Inflammatory macrophage treated with lipopolysaccharide for 4 hours (primary cell): ENCODE measurements around the gene BORCS8.
"Not testable (repeated sequence)": the region's sequence is repeated elsewhere in the genome, so short reads cannot be mapped to it uniquely, and the experiment has no call there.

Source experiments
- DNase-seq: peaks from one replicate; pipeline ENCODE4 v3.0.0-alpha.2; 2020

Gene BORCS8

DNA sequence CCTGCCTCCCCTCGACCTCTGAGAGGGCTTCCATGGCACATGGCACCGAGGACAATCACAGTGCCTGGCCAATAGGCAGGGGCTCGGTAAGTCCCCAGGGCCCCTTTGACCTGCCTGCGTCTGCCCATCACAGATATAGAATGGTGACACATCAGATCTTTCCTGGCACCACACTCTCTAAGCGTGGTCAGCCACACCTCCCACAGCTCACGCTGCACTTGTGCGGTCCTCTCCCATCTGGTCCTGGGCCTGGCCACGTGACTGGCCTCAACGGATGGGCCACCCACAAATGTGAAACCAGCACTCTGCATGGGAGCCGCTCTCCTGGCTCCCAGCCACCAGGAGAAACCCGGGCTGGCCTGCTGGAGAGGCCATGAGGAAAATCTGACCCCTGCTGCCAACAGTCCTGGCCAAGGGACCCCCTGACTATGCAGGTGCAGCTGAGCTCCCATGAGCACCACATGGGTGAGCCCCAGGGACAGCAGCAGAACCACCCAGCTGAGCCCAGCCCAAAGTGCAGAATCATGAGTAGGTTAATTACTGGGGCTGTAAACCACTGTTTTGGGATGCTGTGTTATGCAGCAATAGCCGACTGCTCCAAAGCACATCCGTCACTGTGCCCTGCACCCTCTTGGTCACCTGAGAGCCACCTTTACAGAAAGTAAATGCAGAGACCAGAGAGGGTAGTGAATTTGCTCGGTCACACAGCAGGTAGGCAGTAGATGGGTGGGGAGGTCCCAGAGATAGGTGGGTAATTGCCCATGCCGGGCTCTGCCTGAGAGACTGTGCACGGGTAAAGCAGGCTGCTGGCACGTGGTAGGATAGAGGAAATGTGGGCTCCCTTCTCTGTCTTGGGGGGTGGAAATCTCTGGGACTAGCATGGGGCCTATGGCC is 12.2 kb downstream of the BORCS8 start:
- DNase-seq, result no peak

DNA sequence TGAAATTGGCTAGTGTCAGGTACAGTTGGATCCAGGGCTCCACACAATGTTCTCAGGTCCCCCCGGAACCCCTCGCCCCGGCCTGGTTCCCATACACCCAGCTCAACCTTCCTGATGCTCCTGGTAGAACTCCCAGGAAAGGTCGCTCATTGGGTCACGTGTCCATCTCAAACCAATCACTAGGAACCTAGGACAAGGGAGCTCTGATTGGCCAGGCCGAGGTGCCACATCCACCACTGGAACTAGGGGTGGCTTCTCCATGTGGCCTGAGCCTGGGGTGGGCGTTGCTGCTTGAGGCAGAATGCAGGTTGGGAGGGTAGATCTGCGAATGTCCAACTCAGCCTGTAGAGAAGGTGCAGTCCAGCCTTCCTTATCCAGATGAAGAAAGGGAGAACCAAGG is 15.0 kb downstream of the BORCS8 start:
- DNase-seq, result no peak

DNA sequence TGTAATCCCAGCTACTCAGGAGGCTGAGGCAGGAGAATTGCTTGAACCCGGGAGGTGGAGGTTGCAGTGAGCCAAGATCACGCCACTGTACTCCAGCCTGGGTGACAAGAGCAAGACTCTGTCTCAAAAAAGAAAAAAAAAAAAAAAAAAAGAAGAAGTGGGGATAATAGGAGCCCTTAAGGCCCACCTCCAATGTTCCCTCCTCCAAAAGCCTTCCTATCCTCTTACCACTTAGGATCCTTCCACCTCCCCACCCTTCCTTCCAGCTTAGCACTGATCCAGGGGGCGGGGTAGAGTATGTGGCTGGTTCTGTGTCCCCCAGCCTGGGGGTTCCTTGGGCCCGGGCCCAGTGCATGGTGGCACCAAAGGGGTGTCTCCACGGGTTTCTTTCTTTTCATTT is 18.7 kb downstream of the BORCS8 start:
- DNase-seq, result not testable (repeated sequence)

DNA sequence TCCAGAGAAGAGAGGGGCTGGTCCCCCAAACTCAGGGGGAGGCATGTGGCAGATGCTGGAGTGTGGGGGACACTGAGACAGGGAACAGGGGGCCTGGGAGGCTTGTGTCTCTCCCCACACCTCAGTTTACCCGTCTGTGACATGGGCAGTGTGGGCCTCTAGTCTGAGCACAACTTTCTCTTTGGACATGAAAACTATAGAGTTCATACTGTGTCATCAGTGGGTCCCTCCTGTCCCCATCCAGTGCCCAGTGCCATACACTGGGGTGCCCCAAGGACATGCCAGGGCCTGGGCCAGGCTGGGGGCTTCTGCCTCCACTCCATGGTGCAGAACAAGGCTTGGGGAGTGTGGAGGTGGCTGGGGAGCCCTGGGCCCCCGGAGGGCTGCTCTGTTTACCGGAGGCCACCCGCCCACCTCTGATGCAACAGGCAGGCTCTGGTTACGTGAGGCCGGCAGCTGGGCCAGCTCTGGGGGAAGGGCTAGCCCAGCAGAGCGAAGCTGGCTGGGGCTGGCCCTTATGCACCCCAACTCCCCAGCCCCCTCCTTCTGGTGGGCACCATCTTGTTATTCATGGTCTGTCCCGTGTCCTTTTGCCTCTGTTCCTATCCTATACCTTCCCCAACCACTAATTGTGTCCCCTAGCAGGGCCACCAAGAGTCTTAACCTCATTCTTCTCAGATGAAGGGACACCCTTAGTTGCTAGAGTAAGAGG is 20.0 kb downstream of the BORCS8 start:
- DNase-seq, result no peak

DNA sequence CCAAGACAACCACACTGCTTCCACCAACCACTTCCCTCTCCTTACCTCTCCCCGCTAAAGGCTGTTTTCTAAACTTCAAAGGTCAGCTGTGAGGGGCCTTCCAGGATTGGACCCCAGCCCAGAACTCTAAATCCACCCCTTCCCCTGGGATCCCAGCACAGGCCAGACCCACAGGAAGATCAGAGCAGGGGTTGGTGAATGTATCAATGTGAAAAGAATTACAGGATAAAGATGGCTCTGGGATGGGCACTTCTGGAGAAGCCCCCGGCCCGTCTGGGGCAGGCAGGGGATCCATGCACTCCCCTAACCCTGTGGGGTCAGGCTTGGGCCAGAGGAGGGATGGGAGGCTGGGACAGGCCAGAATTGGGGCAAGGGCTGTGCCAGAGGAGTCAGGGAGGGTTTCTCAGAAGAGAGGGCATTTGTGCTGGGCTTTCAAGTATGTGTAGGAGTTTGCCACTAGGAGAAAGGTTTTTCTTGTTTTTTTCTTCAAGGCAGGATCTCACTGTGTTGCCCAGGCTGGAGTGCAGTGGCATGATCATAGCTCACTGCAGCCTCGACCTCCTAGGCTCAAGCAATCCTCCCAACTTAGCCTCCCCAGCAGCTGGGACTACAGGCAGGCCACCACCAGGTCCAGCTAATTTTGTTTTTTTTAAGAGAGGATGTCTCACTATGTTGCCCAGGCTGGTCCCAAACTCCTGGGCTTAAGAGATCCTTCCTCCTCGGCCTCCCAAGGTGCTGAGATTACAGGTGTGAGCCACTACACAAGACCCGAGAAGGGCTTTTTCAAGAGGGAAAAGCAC is 20.9 kb downstream of the BORCS8 start:
- DNase-seq, result no peak

DNA sequence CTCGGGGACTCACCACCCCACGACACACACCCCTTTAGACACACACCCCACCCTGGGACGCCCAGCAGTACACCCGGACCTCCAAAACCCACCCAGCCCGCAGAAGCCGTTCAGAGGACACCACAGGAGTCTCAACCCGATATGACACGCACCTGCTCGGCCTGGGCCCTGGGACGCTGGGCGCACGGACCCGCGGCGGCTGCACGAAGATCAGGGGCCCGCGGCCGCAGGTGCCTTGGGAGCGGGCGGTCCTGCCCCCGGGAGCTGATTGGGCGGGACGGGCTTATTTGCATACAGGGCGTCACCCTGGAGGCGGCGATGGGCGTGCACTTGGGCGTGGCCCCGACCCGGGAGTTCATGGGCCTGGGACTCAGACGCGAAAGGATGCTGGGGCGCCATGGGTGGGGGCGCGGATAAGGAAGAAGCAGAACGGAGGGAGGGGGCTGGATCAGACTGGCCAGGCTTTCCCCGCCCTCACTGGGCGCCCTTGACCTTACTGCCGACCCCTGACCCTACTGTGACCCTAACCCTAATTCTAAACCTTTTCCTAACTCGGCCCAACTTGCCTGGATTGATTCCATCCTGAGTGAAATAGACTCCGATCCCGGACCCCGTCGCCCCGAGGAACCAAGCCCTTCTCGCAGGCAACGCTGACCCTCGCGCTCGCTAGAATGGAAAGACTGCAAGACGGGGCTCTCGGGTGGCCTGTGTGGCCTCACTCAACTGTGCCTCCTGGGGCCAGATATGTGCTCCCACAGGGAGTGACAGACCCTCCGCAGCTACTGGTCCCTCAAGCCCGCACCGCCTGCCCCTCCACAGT is 21.7 kb downstream of the BORCS8 start, which contains the start of gene MEF2B:
Gene MEF2B, minus strand, starts transcription at position 211 of the 820 bp plus-strand sequence. CDS start 19,528 bp downstream, outside the sequence.
- peak; percentile 42 for DNase-seq

DNA sequence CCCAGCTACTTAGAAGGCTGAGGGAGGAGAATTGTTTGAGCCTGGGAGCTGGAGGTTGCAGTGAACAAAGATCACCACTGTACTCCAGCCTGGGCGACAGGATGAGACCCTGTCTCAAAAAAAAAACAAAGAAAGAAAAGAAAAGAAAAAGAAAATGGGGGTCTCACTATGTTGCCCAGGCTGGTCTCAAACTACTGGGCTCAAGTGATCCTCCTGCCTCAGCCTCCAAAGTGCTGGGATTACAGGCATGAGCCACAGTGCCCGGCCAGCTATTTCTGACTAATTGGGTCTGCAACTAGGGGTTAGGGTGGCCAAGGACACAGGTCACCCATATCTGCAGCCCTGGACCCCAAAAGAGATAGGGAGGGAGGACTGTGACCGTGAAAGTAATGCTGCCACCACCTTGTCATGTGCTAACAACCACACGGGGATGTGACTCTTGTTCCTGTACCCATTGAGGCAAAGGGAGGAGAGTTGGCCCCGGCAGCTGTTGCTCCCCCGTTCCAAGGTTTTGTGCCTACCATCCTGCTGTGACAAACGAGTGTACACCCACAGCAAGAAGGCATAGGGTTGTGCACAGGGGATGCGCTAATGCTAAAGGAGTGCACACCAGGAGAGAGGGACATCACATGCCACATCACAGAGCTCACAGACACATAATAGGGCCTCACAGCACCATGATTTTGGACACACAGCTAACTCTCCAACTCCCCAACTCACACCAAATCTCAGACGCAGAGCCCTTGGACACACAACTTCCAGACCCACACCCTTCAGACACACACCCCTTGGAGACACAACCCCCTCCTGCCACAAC is 22.5 kb downstream of the BORCS8 start:
- DNase-seq, result no peak

DNA sequence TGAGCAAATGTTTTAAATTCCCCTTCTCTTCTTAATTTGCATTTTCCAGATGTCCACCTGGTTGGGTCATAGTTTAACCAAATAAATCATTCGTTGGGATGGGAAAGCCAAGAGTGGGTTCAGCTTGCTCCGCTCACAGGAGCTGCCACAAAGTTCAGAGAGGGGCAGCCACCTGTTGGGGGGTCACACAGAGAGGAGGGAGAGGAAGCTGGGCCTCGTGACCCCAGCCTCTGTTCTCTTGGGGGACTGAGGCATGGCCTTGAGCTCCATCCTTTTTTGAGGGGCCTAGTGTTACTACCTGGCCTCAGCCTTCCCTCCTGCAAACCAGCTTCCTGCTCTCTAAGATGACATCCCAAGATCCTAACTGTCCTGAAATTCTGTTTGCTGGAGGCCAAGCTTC is 24.3 kb downstream of the BORCS8 start:
- DNase-seq, result no peak

DNA sequence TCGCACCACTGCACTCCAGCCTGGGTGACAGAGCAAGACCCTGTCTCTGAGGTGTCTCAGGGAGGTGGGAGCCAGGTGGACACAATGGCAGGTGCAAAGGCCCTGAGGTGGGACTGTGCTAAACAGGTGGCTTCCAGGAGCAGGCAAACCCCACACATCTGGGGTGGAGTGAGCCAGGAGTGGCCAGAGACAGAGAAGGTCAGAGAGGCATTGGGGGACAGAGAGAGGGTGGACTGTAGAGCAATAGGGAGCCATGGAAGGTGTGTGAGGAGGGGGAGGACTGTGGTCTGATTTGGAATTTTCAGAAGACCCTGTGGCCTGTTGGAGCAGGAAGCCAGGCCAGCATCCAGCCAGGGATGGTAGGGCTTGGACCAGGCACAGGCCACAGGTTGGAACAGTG is 26.6 kb downstream of the BORCS8 start:
- DNase-seq, result no peak

DNA sequence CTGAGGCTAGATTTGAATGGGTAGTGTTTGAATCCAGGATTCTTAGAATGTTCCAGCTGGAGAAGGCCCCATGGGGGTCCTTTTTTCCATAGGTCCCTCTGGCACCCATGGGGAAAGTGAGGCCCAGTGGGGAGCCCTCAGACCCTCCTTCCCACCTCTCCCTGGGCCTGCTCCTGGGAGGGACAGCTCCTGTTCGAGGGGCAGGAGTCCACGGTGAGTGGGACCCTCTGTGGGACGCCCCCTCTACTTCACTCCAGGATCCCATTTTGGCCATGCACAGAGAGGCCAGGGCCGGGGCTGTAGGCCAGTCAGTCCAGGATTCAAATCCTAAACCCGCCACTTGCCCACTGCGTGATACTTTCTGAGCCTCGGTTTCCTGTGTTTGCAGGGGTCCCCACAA is 29.5 kb downstream of the BORCS8 start:
- DNase-seq, result no peak

DNA sequence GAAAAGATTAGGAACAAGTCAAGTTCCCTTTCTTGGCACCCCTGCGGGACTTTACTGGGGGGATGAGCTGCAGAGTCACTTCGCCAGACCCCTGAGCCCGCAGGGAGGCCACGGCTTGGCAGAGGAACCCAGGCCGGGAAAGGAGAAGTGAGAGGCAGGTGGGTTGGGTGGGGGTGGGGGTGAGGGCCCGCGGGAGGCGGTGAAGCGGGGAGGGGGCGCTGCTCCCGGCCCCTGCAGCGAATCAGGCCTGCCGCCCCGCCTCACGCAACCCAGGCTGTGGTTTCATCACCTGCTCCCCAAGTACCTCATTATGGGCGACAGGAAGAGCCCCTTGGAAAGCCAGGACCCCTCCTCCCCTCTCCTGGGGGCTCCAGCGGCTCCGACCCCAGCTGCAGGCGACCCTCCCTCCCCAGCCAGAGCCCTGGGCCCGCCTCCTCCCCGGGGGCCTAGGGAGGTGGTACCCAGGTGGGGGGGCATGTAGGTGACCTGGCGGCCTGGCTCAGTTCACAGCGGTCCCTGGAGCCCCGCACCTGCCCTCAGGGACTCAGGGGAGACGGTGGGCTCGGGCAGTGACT is 31.4 kb downstream of the BORCS8 start:
- DNase-seq, result no peak

DNA sequence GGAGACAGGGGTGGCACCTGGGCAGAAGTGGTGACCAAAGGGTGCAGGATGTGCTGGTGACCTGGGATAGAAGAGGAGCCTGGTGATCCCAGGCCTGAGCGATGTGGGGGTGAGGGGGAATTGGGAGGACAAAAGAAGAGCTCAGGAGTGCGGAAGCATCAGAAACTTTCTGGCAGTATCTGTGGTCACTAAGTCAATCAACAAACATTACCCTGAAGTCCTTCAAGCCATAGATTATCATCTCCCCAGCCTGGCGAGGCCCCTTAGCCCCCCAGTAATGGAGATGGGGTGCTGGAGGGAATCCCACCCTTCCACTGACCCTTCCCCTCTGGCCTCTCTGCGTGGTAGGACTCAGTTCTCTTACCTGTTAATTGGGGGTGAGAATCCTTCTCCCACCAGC is 32.4 kb downstream of the BORCS8 start:
- no peak for DNase-seq

DNA sequence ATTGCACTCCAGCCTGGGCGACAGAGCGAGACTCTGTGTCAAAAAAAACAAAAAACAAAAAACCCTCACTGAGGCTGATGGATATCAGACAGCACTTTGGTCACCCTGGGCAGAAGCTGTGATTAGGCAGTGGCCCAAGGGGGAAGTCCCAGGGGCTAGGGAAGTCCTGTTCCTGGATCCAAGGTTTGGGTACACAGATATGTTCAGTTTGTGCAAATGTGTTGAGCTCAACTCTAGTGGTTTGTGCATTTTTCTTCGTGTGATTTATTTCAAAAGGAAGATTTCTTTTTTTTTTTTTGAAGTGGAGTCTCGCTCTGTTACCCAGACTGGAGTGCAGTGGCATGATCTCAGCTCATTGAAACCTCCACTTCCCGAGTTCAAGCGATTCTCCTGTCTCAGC is 34.1 kb downstream of the BORCS8 start:
- DNase-seq, result no peak

DNA sequence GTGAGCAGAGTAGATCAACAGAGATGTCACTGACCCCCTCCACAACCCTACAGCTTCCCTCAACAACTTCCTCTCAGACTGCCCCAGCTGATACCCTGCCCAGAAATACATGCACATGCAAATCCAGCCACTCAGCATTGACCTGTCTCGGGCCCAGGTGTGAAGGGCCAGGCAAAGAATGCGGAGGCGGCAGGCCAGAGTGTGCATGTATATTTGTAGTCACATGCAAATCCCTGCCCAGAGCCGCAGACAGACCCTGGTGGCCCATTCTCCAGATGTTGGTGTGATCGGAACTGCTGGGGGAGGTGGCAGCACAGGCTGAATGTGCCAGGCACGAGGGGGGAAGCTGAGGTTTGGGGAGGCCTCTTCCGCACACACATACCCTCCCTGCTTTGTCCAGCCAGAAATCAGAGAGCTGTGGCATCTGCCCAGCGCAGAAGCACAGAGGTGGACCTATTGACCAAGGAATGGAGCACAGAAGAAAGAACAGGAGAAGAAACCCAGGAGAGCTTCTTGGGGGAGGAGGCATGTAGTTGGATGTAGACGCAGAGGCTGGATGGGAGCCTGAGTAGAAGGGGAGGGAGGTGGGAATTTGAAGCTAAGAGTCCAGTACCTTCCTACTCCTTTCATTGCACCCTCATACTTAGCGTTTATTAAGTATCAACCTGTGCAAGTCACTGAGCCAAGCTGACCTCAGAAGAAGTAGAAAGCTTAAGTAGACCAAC is 36.3 kb downstream of the BORCS8 start:
- DNase-seq, result no peak

DNA sequence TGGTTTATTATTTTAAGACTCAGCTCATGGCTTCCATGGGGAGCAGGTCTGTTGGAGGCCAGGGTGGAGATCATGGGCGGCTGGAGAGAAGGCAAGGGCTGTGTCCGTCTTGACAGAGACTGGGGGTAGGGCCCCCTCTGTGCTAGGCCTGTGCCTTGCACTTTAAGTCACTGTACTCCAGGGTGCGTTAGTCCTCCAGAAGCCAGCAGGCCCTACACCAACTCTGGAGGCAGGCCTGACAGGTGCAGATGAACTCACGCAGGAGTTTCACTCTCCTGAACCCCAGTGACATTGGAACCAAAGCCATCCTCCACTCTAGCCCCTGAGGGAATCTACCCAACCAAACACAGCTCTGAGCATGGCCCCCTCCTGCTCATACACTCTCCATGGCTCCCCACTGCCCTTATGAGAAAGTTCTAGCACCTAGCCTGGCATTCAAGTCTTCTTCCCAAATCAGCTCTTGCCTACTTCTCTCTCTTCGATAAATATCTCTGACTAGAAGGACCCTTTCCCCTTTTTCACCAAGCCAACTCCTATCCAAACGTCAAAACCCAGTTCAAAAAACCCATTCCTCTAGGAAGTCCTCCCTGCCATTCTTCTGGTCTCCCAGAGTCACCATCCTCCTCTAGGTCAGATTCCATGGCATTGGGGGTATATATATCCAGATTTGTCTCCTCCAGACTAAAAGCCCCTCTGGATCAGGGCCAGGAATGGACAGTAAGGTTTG is 37.0 kb downstream of the BORCS8 start:
- DNase-seq, result no peak

DNA sequence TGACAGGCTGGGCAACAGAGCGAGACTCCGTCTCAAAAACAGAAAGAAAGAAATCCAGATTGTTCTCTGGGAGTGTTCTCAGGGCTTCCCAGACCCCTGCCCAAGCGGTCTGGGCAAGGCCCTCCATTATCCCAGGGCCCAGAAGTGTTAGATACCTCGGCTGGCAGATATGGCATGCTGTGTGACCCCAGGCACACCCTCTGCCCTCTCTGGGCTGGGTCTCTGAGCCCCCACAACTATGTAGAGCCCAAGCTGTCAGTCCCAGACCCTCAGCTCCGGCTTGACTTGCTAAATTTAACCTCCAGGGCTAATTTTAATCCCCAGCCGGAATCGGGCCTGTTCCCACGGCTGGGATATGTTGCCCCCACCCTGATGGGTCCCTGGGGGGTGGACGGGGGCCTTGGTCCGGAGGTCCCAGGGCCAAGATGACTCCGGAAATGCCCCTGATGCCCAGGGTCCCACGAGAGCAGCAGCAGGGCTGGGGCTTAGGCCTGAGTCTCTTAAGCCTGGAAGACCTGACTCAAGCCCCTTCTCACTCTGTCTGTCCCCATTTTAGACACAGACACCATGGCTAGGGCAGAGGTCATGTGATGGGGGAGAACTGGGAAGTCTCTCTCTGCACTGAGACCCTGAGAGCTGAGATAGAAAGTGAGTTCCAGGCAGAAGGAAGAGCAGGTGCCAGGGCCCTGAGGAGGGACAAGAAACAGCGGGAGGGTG is 39.1 kb downstream of the BORCS8 start:
- no peak for DNase-seq

DNA sequence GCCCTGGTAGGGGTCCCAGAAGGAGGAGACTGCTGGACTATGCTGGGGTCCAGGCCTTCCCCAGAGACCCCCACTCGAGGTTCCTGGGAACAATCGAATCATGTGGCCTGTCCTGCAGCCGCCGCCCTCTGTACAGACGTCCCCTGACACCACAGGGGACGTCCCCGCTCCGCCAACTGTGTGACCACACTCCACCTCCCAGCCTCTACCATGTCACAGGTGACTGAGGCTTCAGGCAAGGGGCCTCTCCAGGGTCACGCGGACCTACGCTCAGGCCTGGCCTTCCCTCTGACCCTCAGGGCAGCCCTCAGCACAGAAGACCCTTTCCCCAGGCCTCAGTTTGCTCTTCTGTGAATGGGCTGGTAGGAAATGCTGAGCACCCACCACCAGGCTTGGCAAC is 40.5 kb downstream of the BORCS8 start:
- no peak for DNase-seq

DNA sequence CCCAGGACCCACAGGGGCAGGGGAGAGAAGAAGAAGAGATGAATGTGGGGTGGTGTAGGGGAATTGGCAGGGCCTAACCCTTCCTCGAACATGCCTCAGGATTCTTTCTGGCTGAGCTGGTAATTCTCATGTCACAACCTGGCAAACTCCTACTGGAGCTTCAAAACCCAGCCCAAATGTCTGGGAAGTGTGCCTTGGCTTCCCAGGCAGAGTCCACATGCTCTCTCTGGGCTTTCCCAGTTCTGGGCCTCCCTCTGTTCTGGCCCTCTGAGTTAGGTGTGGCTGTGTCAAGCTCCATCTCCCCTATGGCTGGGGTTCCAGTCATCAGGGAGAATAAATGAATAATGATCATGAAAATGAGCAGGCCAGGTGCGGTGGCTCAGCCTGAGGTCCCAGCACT is 42.5 kb downstream of the BORCS8 start:
- no peak for DNase-seq

DNA sequence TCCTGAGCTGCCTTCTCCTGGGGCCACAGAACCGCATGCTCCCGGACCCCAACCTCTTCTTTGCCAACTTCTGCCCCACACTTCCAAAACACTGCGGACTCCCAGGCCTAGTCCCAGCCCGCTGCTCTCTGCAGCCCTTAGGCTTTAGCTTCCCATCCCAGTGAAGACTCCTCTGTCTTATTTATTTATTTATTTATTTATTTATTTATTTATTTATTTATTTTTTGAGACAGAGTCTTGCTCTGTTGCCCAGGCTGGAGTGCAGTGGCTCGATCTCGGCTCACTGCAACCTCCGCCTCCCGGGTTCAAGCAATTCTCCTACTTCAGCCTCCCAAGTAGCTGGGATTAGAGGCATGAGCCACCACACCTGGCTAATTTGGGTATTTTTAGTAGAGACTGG is 43.4 kb downstream of the BORCS8 start:
- not testable (repeated sequence) for DNase-seq
